Keratinocyte (primary cell): ENCODE data around the gene TMEM218. TPM values are rescaled to one million over a fixed set of nuclear protein-coding genes. Genes with fewer than 3 reads are reported as not detected.

ENCODE experiments used
- DNase-seq: peaks from one replicate; pipeline ENCODE4 v3.0.0-alpha.2; 2011; ENCODE audit warnings: low read depth, missing footprints, low spot score
- FAIRE-seq: peaks from 2 replicates; lab custom pipeline; 2011; peaks lifted over from hg19 to GRCh38; lab: Jason Lieb, UNC
- H2AFZ ChIP-seq: 2 replicates; pipeline ENCODE4 v1.6.0; 2012; ENCODE audit warnings: low read length, control low read depth, inconsistent platforms; ENCODE audit not compliant: control insufficient read depth
- H3K27ac ChIP-seq: 2 replicates; pipeline ENCODE4 v1.5.1; 2011; ENCODE audit warnings: low read length; ENCODE audit not compliant: control insufficient read depth, insufficient read depth
- H3K27me3 ChIP-seq: 3 replicates; pipeline ENCODE4 v1.6.0; 2011; ENCODE audit warnings: low read length; ENCODE audit not compliant: control insufficient read depth, insufficient read depth; ENCODE audit errors: extremely low read depth
- H3K36me3 ChIP-seq, 2 experiments: 2 replicates in 1 of 2; 3 replicates in 1 of 2; pipeline ENCODE4 v1.5.1; 2011; ENCODE audit warnings: low read length in 2 of 2, mild to moderate bottlenecking in 1 of 2; ENCODE audit not compliant: control insufficient read depth in 2 of 2, insufficient read depth in 2 of 2; ENCODE audit errors: extremely low read depth in 1 of 2
- H3K4me1 ChIP-seq: 3 replicates; pipeline ENCODE4 v1.5.1; 2011; ENCODE audit warnings: low read length; ENCODE audit not compliant: control insufficient read depth, insufficient read depth; ENCODE audit errors: extremely low read depth
- H3K4me2 ChIP-seq: 3 replicates; pipeline ENCODE4 v1.6.0; 2011; ENCODE audit warnings: low read depth, low read length; ENCODE audit not compliant: control insufficient read depth, insufficient read depth; ENCODE audit errors: extremely low read depth
- H3K4me3 ChIP-seq, 3 experiments: fragments of 200-600 bp in 1 of 3; sonication (generic) in 1 of 3; 2 replicates in 2 of 3; 3 replicates in 1 of 3; pipeline ENCODE4 v1.5.1; 2011 to 2016; ENCODE audit warnings: low read length in 3 of 3, mild to moderate bottlenecking in 3 of 3, control low read depth in 2 of 3, inconsistent platforms in 1 of 3, low read depth in 1 of 3, mixed read lengths in 1 of 3, mixed run types in 1 of 3, moderate library complexity in 1 of 3; ENCODE audit not compliant: control insufficient read depth in 2 of 3, insufficient read depth in 2 of 3; ENCODE audit errors: extremely low read depth in 1 of 3
- H3K79me2 ChIP-seq: 2 replicates; pipeline ENCODE4 v1.6.0; 2012; ENCODE audit warnings: low read length; ENCODE audit not compliant: control insufficient read depth, insufficient read depth
- H3K9ac ChIP-seq: 3 replicates; pipeline ENCODE4 v1.6.0; 2011; ENCODE audit warnings: low read length; ENCODE audit not compliant: control insufficient read depth, insufficient read depth; ENCODE audit errors: extremely low read depth
- H3K9me1 ChIP-seq: 3 replicates; pipeline ENCODE4 v1.6.0; 2011; ENCODE audit warnings: low read length; ENCODE audit not compliant: control insufficient read depth, insufficient read depth; ENCODE audit errors: extremely low read depth
- H3K9me3 ChIP-seq: 2 replicates; pipeline ENCODE4 v1.5.1; 2012; ENCODE audit warnings: low read depth, low read length; ENCODE audit not compliant: control insufficient read depth
- H4K20me1 ChIP-seq: 3 replicates; pipeline ENCODE4 v1.6.0; 2011; ENCODE audit warnings: low read length; ENCODE audit not compliant: control insufficient read depth, insufficient read depth; ENCODE audit errors: extremely low read depth
- EZH2 ChIP-seq: IDR thresholded peaks from one replicate; pipeline ENCODE4 v1.6.1; 2012; ENCODE audit warnings: inconsistent platforms, mild to moderate bottlenecking, low read length, moderate library complexity
- dilution Hi-C: fragments of 300-500 bp; cut with MboI; formaldehyde crosslinking; loops from one replicate; pipeline ENCODE4 v1.7.0; 2020; ENCODE audit warnings: low sequenced_read_pairs; ENCODE audit not compliant: extremely low pct_ligation_motif_present
- polyA plus RNA-seq, 5 experiments: library from polyadenylated mRNA; depleted of rRNA in 3 of 5; stranded (reverse) in 3 of 5; stranded (forward) in 1 of 5; unstranded in 1 of 5; fragments of >200 nt; gene quantifications; 1 replicate in 1 of 5; 2 replicates in 3 of 5; 3 replicates in 1 of 5; pipeline versions ENCODE4 v1.2.1 to v1.2.3, GENCODE V29; 2011 to 2012; ENCODE audit warnings: missing spikeins in 2 of 5, low read depth in 1 of 5, low replicate concordance in 1 of 5
- TF ChIP-seq, protein P1 (sequence below), 3 experiments: IDR thresholded peaks in 1 of 3; conservative IDR thresholded peaks in 1 of 3; optimal IDR thresholded peaks in 1 of 3; 2 replicates in 2 of 3; 3 replicates in 1 of 3; pipeline versions ENCODE3 to v1.5.1; 2011; ENCODE audit warnings: low read length in 3 of 3, mild to moderate bottlenecking in 3 of 3, moderate library complexity in 2 of 3, control low read depth in 1 of 3, inconsistent platforms in 1 of 3; ENCODE audit not compliant: insufficient read depth in 2 of 3; ENCODE audit errors: extremely low read depth in 1 of 3

TMEM218 gene
- polyA plus RNA-seq, 1 donor (not counting 4 experiments of a cell fraction or from before 2014, with no cell fraction given), result 34.2 TPM

GRCh38 chr11:125069008-125069407, 42.4 kb downstream of the TMEM218 start:
- Histone ChIP-seq H3K9me1 (no peaks in the 10 kb centered on the region), H3K27me3 (no peaks in the 10 kb centered on the region), H3K36me3 (no peaks in the 10 kb centered on the region), H3K9ac (no peak overlapping the region), H3K27ac (no peak overlapping the region), H3K4me3 (no peak overlapping the region), H3K4me1 (peaks cover 24% of the 10 kb centered on the region), H4K20me1 (no peaks in the 10 kb centered on the region), H2AFZ (no peak overlapping the region), H3K79me2 (no peaks in the 10 kb centered on the region), H3K9me3 (no peaks in the 10 kb centered on the region), H3K4me2 (no peak overlapping the region)
- FAIRE-seq, result no peak
- DNase-seq, result no peak
- dilution Hi-C loops, result no loop called here
- TF ChIP-seq EZH2, result no peak
- TF ChIP-seq, protein P1, sequence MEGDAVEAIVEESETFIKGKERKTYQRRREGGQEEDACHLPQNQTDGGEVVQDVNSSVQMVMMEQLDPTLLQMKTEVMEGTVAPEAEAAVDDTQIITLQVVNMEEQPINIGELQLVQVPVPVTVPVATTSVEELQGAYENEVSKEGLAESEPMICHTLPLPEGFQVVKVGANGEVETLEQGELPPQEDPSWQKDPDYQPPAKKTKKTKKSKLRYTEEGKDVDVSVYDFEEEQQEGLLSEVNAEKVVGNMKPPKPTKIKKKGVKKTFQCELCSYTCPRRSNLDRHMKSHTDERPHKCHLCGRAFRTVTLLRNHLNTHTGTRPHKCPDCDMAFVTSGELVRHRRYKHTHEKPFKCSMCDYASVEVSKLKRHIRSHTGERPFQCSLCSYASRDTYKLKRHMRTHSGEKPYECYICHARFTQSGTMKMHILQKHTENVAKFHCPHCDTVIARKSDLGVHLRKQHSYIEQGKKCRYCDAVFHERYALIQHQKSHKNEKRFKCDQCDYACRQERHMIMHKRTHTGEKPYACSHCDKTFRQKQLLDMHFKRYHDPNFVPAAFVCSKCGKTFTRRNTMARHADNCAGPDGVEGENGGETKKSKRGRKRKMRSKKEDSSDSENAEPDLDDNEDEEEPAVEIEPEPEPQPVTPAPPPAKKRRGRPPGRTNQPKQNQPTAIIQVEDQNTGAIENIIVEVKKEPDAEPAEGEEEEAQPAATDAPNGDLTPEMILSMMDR (optimal IDR thresholded peaks at IDR 0.05 in 1 of 3, IDR thresholded peaks at IDR 0.05 in 1 of 3, conservative IDR thresholded peaks at IDR 0.05 in 1 of 3; ENCODE audit: extremely low read depth in 1 of 3, insufficient read depth in 2 of 3, low read length in 3 of 3), result no peak

DNA sequence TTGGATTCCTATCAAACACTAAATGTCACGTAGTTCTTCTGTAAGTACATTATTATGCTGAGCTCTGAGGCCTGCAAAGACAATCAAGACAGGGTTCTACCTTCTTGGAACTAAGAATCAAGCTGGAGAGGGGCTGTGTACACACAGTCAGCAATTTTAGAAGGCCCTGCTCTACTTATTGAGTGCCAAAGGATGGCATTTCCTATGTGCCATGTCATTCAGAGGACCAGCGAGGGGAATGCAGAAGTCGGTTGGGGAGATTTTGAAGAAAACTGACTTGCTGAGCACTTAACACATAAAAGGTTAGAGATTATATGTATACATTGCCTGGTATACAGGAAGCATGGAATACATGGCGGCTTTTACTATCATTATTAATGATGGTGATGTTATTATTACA, 43.1 kb downstream of the TMEM218 start:
- no peak overlapping the region for H3K4me2 ChIP-seq
- H3K4me1 ChIP-seq, result peaks cover 28% of the 10 kb centered on the region
- H3K27me3 ChIP-seq, result no peaks in the 10 kb centered on the region
- no peak for DNase-seq
- no peak for TF ChIP-seq EZH2
- TF ChIP-seq, protein P1 (optimal IDR thresholded peaks at IDR 0.05 in 1 of 3, IDR thresholded peaks at IDR 0.05 in 1 of 3, conservative IDR thresholded peaks at IDR 0.05 in 1 of 3; ENCODE audit: extremely low read depth in 1 of 3, insufficient read depth in 2 of 3, low read length in 3 of 3), result no peak
- no peaks in the 10 kb centered on the region for H4K20me1 ChIP-seq
- H3K9me3 ChIP-seq, result no peaks in the 10 kb centered on the region
- no peak overlapping the region for H3K9ac ChIP-seq
- H3K4me3 ChIP-seq, result no peak overlapping the region
- no peak for FAIRE-seq
- no peaks in the 10 kb centered on the region for H3K36me3 ChIP-seq
- no peak overlapping the region for H3K27ac ChIP-seq
- no peak overlapping the region for H2AFZ ChIP-seq
- no peaks in the 10 kb centered on the region for H3K9me1 ChIP-seq
- dilution Hi-C loops, result no loop called here
- H3K79me2 ChIP-seq, result peaks cover 2% of the 10 kb centered on the region
